GM12892 (cell line): ENCODE measurements around the gene PRMT6.

Experiments used
- POLR2A ChIP-seq: IDR thresholded peaks from 2 replicates; pipeline ENCODE4 v1.6.1; 2011; ENCODE audit warnings: low read depth, low read length, control low read depth
- POLR2AphosphoS5 ChIP-seq: IDR thresholded peaks from 2 replicates; pipeline ENCODE4 v1.6.1; 2011; ENCODE audit warnings: low read depth, low read length, control low read depth

- no peak for TF ChIP-seq POLR2A
- TF ChIP-seq POLR2AphosphoS5, result no peak
Observed at GRCh38 chr1:107051266-107051665, 5.2 kb upstream of the PRMT6 start.
